ENCODE results near the gene MVB12B.

The MVB12B gene

GRCh38 chr9:126454795-126455194 lies 128.2 kb downstream of the MVB12B start:
- Histone ChIP-seq H3K27me3 (ENCODE audit: insufficient read depth, low read length) (no peaks in the 10 kb centered on the region), H3K4me3 (ENCODE audit: low read depth, low read length) (no peak overlapping the region), H3K79me2 (ENCODE audit: control insufficient read depth, insufficient read depth, low read length, unreplicated experiment) (no peaks in the 10 kb centered on the region), H2AFZ (ENCODE audit: low read length, unreplicated experiment) (no peak overlapping the region), H3K27ac (ENCODE audit: low read depth, low read length) (no peak overlapping the region), H3K36me3 (ENCODE audit: insufficient read depth, low read length) (no peaks in the 10 kb centered on the region), H3K4me1 (ENCODE audit: control insufficient read depth, insufficient read depth, low read length, unreplicated experiment) (no peaks in the 10 kb centered on the region)

- Histone ChIP-seq H3K27ac (ENCODE audit: low read depth, low read length) (no peak overlapping the region), H3K27me3 (ENCODE audit: insufficient read depth, low read length) (no peaks in the 10 kb centered on the region), H3K36me3 (ENCODE audit: insufficient read depth, low read length) (no peaks in the 10 kb centered on the region), H2AFZ (ENCODE audit: low read length, unreplicated experiment) (no peak overlapping the region), H3K4me1 (ENCODE audit: control insufficient read depth, insufficient read depth, low read length, unreplicated experiment) (no peaks in the 10 kb centered on the region), H3K4me3 (ENCODE audit: low read depth, low read length) (no peak overlapping the region), H3K79me2 (ENCODE audit: control insufficient read depth, insufficient read depth, low read length, unreplicated experiment) (no peaks in the 10 kb centered on the region)
Observed at GRCh38 chr9:126456441-126457174, 130.0 kb downstream of the MVB12B start.

GRCh38 chr9:126457175-126457547 lies 130.5 kb downstream of the MVB12B start:
- no peak overlapping the region for H3K27ac ChIP-seq (ENCODE audit: low read depth, low read length)
- no peaks in the 10 kb centered on the region for H3K79me2 ChIP-seq (ENCODE audit: control insufficient read depth, insufficient read depth, low read length, unreplicated experiment)
- H2AFZ ChIP-seq (ENCODE audit: low read length, unreplicated experiment): no peak overlapping the region
- no peak overlapping the region for H3K4me3 ChIP-seq (ENCODE audit: low read depth, low read length)
- no peaks in the 10 kb centered on the region for H3K4me1 ChIP-seq (ENCODE audit: control insufficient read depth, insufficient read depth, low read length, unreplicated experiment)
- H3K27me3 ChIP-seq (ENCODE audit: insufficient read depth, low read length): no peaks in the 10 kb centered on the region
- no peaks in the 10 kb centered on the region for H3K36me3 ChIP-seq (ENCODE audit: insufficient read depth, low read length)

- Histone ChIP-seq H3K4me1 (ENCODE audit: control insufficient read depth, insufficient read depth, low read length, unreplicated experiment) (no peaks in the 10 kb centered on the region), H3K36me3 (ENCODE audit: insufficient read depth, low read length) (no peaks in the 10 kb centered on the region), H3K27ac (ENCODE audit: low read depth, low read length) (no peak overlapping the region), H3K4me3 (ENCODE audit: low read depth, low read length) (no peak overlapping the region), H3K27me3 (ENCODE audit: insufficient read depth, low read length) (no peaks in the 10 kb centered on the region), H2AFZ (ENCODE audit: low read length, unreplicated experiment) (no peak overlapping the region), H3K79me2 (ENCODE audit: control insufficient read depth, insufficient read depth, low read length, unreplicated experiment) (no peaks in the 10 kb centered on the region)
Observed at GRCh38 chr9:126457890-126458289, 131.3 kb downstream of the MVB12B start.

GRCh38 chr9:126459126-126459525 lies 132.5 kb downstream of the MVB12B start:
- Histone ChIP-seq H2AFZ (ENCODE audit: low read length, unreplicated experiment) (no peak overlapping the region), H3K27me3 (ENCODE audit: insufficient read depth, low read length) (no peaks in the 10 kb centered on the region), H3K4me3 (ENCODE audit: low read depth, low read length) (no peak overlapping the region), H3K27ac (ENCODE audit: low read depth, low read length) (no peak overlapping the region), H3K79me2 (ENCODE audit: control insufficient read depth, insufficient read depth, low read length, unreplicated experiment) (no peaks in the 10 kb centered on the region), H3K36me3 (ENCODE audit: insufficient read depth, low read length) (no peaks in the 10 kb centered on the region), H3K4me1 (ENCODE audit: control insufficient read depth, insufficient read depth, low read length, unreplicated experiment) (no peaks in the 10 kb centered on the region)

GRCh38 chr9:126459546-126459945 lies 132.9 kb downstream of the MVB12B start:
- Histone ChIP-seq H3K27ac (ENCODE audit: low read depth, low read length) (no peak overlapping the region), H3K4me1 (ENCODE audit: control insufficient read depth, insufficient read depth, low read length, unreplicated experiment) (no peaks in the 10 kb centered on the region), H3K4me3 (ENCODE audit: low read depth, low read length) (no peak overlapping the region), H3K79me2 (ENCODE audit: control insufficient read depth, insufficient read depth, low read length, unreplicated experiment) (no peaks in the 10 kb centered on the region), H3K36me3 (ENCODE audit: insufficient read depth, low read length) (no peaks in the 10 kb centered on the region), H3K27me3 (ENCODE audit: insufficient read depth, low read length) (no peaks in the 10 kb centered on the region), H2AFZ (ENCODE audit: low read length, unreplicated experiment) (no peak overlapping the region)

GRCh38 chr9:126459965-126460843 lies 133.6 kb downstream of the MVB12B start:
- H3K4me3 ChIP-seq (ENCODE audit: low read depth, low read length): no peak overlapping the region
- H2AFZ ChIP-seq (ENCODE audit: low read length, unreplicated experiment): no peak overlapping the region
- H3K4me1 ChIP-seq (ENCODE audit: control insufficient read depth, insufficient read depth, low read length, unreplicated experiment): no peaks in the 10 kb centered on the region
- H3K36me3 ChIP-seq (ENCODE audit: insufficient read depth, low read length): no peaks in the 10 kb centered on the region
- no peaks in the 10 kb centered on the region for H3K79me2 ChIP-seq (ENCODE audit: control insufficient read depth, insufficient read depth, low read length, unreplicated experiment)
- no peaks in the 10 kb centered on the region for H3K27me3 ChIP-seq (ENCODE audit: insufficient read depth, low read length)
- no peak overlapping the region for H3K27ac ChIP-seq (ENCODE audit: low read depth, low read length)

GRCh38 chr9:126461029-126461428 lies 134.4 kb downstream of the MVB12B start:
- H3K27me3 ChIP-seq (ENCODE audit: insufficient read depth, low read length): no peaks in the 10 kb centered on the region
- H3K4me3 ChIP-seq (ENCODE audit: low read depth, low read length): no peak overlapping the region
- H3K36me3 ChIP-seq (ENCODE audit: insufficient read depth, low read length): no peaks in the 10 kb centered on the region
- H3K79me2 ChIP-seq (ENCODE audit: control insufficient read depth, insufficient read depth, low read length, unreplicated experiment): no peaks in the 10 kb centered on the region
- no peak overlapping the region for H3K27ac ChIP-seq (ENCODE audit: low read depth, low read length)
- no peak overlapping the region for H2AFZ ChIP-seq (ENCODE audit: low read length, unreplicated experiment)
- no peaks in the 10 kb centered on the region for H3K4me1 ChIP-seq (ENCODE audit: control insufficient read depth, insufficient read depth, low read length, unreplicated experiment)

GRCh38 chr9:126461608-126462007 lies 135.0 kb downstream of the MVB12B start:
- Histone ChIP-seq H3K79me2 (ENCODE audit: control insufficient read depth, insufficient read depth, low read length, unreplicated experiment) (no peaks in the 10 kb centered on the region), H3K27me3 (ENCODE audit: insufficient read depth, low read length) (no peaks in the 10 kb centered on the region), H3K4me3 (ENCODE audit: low read depth, low read length) (no peak overlapping the region), H3K4me1 (ENCODE audit: control insufficient read depth, insufficient read depth, low read length, unreplicated experiment) (no peaks in the 10 kb centered on the region), H2AFZ (ENCODE audit: low read length, unreplicated experiment) (no peak overlapping the region), H3K27ac (ENCODE audit: low read depth, low read length) (no peak overlapping the region), H3K36me3 (ENCODE audit: insufficient read depth, low read length) (no peaks in the 10 kb centered on the region)

GRCh38 chr9:126462617-126463016 lies 136.0 kb downstream of the MVB12B start:
- Histone ChIP-seq H3K27ac (ENCODE audit: low read depth, low read length) (no peak overlapping the region), H3K4me1 (ENCODE audit: control insufficient read depth, insufficient read depth, low read length, unreplicated experiment) (no peaks in the 10 kb centered on the region), H2AFZ (ENCODE audit: low read length, unreplicated experiment) (no peak overlapping the region), H3K79me2 (ENCODE audit: control insufficient read depth, insufficient read depth, low read length, unreplicated experiment) (no peaks in the 10 kb centered on the region), H3K27me3 (ENCODE audit: insufficient read depth, low read length) (no peaks in the 10 kb centered on the region), H3K4me3 (ENCODE audit: low read depth, low read length) (no peak overlapping the region), H3K36me3 (ENCODE audit: insufficient read depth, low read length) (no peaks in the 10 kb centered on the region)

- H2AFZ ChIP-seq (ENCODE audit: low read length, unreplicated experiment): no peak overlapping the region
- no peaks in the 10 kb centered on the region for H3K36me3 ChIP-seq (ENCODE audit: insufficient read depth, low read length)
- H3K27ac ChIP-seq (ENCODE audit: low read depth, low read length): no peak overlapping the region
- no peaks in the 10 kb centered on the region for H3K4me1 ChIP-seq (ENCODE audit: control insufficient read depth, insufficient read depth, low read length, unreplicated experiment)
- no peaks in the 10 kb centered on the region for H3K79me2 ChIP-seq (ENCODE audit: control insufficient read depth, insufficient read depth, low read length, unreplicated experiment)
- H3K4me3 ChIP-seq (ENCODE audit: low read depth, low read length): no peak overlapping the region
- H3K27me3 ChIP-seq (ENCODE audit: insufficient read depth, low read length): no peaks in the 10 kb centered on the region
Observed at GRCh38 chr9:126463426-126463825, 136.8 kb downstream of the MVB12B start.

Data from ACC112 (cell line).